Hematopoietic multipotent progenitor cell treated with erythropoietin and hydrocortisone succinate and interleukin-3 and kit ligand, for 4 days (in vitro differentiated cells): ENCODE measurements around the gene NCBP1.
"Not testable (repeated sequence)": the region's sequence is repeated elsewhere in the genome, so short reads cannot be mapped to it uniquely, and the experiment has no call there.

Experiments
- DNase-seq: peaks from one replicate; pipeline ENCODE4 v3.0.0-alpha.2; 2015

Gene NCBP1

GRCh38 chr9:97682242-97682641 lies 48.6 kb downstream of the NCBP1 start:
- DNase-seq: no peak

- DNase-seq: no peak
These were observed 55.0 kb downstream of the NCBP1 start for GRCh38 chr9:97688654-97689053.

GRCh38 chr9:97689401-97690180 lies 56.0 kb downstream of the NCBP1 start:
- DNase-seq: no peak

- no peak for DNase-seq
These were observed 61.1 kb downstream of the NCBP1 start for GRCh38 chr9:97694769-97695168.

- DNase-seq: no peak
These were observed 61.8 kb downstream of the NCBP1 start for GRCh38 chr9:97695390-97695789.

GRCh38 chr9:97695995-97696802 lies 62.6 kb downstream of the NCBP1 start:
- peak; percentile 31 for DNase-seq

GRCh38 chr9:97696803-97697601 lies 63.4 kb downstream of the NCBP1 start, which contains the start of gene XPA:
TSS of gene XPA (minus strand) at chr9:97697340. CDS start at chr9:97697292, 48 bp downstream.
- peak; percentile 97 for DNase-seq

GRCh38 chr9:97697837-97698236 lies 64.2 kb downstream of the NCBP1 start:
- DNase-seq: no peak

GRCh38 chr9:97698865-97699264 lies 65.2 kb downstream of the NCBP1 start:
- DNase-seq: no peak

- peak; percentile 66 for DNase-seq
These were observed 65.7 kb downstream of the NCBP1 start for GRCh38 chr9:97699281-97699680.

GRCh38 chr9:97699824-97700223 lies 66.2 kb downstream of the NCBP1 start:
- not testable (repeated sequence) for DNase-seq

GRCh38 chr9:97703437-97704344 lies 70.1 kb downstream of the NCBP1 start:
- DNase-seq: no peak

GRCh38 chr9:97704345-97704677 lies 70.7 kb downstream of the NCBP1 start:
- no peak for DNase-seq

GRCh38 chr9:97704851-97705250 lies 71.2 kb downstream of the NCBP1 start:
- no peak for DNase-seq

GRCh38 chr9:97705354-97705950 lies 71.8 kb downstream of the NCBP1 start:
- peak; percentile 76 for DNase-seq

GRCh38 chr9:97706246-97706645 lies 72.6 kb downstream of the NCBP1 start:
- no peak for DNase-seq

- DNase-seq: peak; percentile 88
These were observed 77.0 kb downstream of the NCBP1 start for GRCh38 chr9:97710356-97711222.

GRCh38 chr9:97711223-97711626 lies 77.6 kb downstream of the NCBP1 start:
- peak; percentile 78 for DNase-seq

- peak; percentile 45 for DNase-seq
These were observed 80.8 kb downstream of the NCBP1 start for GRCh38 chr9:97714435-97714834.

GRCh38 chr9:97717866-97718265 lies 84.2 kb downstream of the NCBP1 start:
- DNase-seq: no peak

GRCh38 chr9:97721396-97721795 lies 87.8 kb downstream of the NCBP1 start:
- no peak for DNase-seq
